CD4-positive, alpha-beta T cell treated with Interleukin-17A for 1 hour (primary cell): ENCODE data around the gene TET1.
"Not testable (repeated sequence)": the region's sequence is repeated elsewhere in the genome, so short reads cannot be mapped to it uniquely, and the experiment has no call there.

Experiments
- DNase-seq: peaks from one replicate; pipeline ENCODE4 v3.0.0-alpha.2; 2020

TET1 gene

DNA sequence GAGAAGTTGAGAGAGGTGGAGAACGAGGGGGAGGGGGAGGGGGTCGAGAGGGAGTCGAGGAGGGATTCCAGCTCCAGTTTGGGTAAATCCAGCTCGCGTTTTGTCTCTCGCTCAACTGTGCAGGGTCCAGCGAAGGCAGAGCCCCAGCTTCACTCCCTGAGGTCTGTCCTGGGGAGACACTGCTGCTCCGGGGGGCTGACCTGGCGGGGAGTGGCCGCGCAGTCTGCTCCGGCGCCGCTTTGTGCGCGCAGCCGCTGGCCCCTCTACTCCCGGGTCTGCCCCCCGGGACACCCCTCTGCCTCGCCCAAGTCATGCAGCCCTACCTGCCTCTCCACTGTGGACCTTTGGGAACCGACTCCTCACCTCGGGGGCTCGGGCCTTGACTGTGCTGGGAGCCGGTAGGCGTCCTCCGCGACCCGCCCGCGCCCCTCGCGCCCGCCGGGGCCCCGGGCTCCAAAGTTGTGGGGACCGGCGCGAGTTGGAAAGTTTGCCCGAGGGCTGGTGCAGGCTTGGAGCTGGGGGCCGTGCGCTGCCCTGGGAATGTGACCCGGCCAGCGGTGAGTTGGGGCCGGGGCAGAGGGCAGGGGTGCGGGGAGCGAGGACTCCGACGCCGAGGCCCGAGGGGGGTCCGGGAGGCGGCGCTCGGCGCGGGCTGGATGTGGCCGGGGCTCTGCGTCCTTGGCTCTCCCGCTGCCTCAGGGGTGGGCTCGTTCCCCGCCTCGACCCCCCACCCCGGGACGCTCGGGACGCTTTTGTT, at the start of gene TET1:
TSS of gene TET1 (plus strand) at position 152 of the 757 bp plus-strand sequence. CDS start 12,002 bp downstream, outside the sequence.
- DNase-seq: peak; percentile 17

DNA sequence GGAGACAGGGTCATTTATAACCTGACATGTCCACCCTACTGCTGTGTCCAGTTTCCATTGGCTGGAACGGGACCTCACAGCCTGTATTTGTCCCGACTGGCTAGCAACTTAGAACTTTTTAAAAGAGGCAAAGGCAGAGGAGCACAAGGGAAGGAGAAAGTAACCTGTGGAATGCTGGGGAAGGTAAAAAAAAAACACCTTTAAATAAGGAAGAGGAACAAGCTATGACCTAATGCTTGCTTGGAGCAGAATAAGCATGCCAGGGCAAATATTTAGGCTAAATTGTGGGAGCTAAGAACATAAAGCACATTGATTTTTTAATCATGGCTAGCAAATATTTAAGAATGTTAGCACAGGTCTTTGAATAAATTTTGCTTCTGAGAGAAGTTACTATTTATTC, 43.9 kb upstream of the TET1 start:
- not testable (repeated sequence) for DNase-seq

DNA sequence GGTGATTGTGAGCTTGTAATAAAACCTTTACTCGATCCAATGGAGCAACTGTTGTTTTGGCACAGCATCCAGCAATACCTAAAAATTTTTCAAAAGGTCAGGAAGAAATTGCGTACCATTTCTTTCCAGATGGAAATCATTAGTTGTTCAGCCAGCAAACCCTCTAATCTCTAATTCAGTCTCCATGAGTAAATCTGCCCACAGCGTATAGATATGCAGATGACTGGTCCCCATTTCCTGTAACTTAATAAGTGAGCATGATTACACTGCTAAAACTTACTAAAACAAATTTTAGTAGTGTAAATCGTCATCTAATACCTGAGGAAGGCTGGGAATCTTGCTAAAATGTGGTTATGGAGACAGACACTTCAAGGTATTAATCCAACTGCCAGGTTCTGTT, 43.4 kb upstream of the TET1 start:
- no peak for DNase-seq

DNA sequence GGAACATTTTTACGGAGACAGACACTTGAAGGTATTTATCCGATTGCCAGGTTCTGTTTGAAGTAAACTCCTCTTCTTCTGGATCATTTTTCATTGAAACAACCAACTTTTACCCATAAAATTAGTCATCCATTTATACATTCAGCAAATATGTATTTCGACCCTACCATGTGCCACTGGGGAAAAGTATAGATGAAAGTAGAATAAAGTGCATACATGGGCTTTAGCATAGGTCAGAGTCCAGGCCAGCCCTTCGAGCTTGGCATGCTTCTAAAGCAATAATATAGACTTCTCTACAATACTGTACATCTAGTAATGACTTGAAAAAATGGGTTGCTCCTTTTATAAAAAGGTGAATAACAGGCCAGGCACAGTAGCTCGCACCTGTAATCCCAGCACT, 42.9 kb upstream of the TET1 start:
- no peak for DNase-seq

DNA sequence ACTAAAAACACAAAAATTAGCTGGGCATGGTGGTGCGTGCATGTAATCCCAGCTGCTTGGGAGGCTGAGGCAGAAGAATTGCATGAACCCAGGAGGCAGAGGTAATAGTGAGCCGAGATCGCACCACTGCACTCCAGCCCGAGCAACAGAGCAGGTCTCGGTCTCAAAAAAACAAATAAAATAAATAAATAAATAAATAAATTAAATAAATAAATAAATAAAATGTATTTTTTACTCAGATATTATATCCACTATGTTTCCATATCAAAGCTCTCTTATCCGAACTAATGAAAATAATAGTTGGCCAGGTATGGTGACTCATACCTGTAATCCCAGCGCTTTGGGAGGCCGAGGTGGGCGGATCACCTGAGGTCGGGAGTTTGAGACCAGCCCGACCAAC, 41.5 kb upstream of the TET1 start:
- not testable (repeated sequence) for DNase-seq

DNA sequence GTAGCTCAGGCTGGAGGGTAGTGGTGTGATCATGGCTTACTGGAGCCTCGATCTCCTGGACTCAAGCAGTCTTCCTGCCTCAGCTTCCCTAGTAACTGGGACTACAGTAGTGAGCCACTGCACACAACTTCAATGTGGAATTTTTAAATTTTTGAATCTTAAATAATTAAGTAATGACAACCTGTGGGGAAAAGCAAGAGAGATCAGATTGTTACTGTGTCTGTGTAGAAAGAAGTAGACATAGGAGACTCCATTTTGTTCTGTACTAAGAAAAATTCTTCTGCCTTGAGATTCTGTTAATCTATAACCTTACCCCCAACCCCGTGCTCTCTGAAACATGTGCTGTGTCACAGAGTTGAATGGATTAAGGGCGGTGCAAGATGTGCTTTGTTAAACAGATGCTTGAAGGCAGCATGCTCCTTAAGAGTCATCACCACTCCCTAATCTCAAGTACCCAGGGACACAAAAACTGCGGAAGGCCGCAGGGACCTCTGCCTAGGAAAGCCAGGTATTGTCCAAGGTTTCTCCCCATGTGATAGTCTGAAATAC, 34.6 kb upstream of the TET1 start:
- DNase-seq: not testable (repeated sequence)

DNA sequence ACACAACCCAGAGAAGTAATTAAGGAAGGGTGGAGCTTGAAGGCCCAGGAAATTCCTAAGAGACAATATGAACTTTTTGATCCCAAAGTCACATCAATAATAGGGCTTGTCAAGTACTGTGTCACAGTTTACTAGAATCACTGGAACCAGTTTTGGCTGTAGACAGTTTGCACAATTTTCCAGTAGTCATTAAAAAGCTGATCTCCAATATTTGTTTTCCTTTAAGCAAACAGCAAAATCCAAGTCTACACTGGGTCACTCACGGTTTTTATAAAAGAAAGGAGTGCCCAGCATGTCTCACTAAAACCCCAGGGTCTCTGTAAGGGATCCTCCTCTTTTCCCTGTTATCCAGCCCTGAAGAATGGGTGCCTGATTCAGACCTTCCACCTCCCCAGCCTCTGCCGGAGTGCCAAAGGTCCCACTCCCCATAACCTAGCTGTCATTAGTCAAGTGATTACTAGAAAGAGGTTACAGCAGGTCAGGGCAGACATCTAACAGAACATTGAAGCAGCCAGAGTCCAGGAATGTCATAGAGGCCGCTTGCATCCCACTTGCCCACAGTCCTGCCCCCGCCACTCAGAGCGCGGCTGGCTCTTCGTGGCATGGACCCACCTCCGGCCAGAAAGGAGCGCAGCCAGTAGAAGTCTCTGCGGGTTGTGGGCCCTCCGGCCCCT, 33.4 kb upstream of the TET1 start:
- DNase-seq: no peak

DNA sequence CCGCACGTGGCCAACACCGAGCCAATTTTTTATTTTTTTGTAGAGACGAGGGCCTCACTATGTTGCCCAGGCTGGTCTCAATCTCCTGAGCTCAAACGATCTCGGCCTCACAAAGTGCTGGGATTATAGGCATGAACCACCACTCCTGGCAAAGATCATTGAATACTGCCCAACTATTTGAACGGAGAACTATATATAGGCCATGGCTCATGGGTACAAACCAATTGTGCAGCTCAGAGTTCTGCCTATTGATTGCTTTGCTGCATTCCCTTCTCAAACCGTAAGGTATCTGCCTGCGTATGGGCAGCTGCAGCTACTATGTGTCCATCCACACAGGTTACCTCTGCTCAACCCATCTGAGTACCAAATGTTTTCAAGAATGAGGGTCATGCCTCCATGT, 23.2 kb upstream of the TET1 start:
- no peak for DNase-seq

DNA sequence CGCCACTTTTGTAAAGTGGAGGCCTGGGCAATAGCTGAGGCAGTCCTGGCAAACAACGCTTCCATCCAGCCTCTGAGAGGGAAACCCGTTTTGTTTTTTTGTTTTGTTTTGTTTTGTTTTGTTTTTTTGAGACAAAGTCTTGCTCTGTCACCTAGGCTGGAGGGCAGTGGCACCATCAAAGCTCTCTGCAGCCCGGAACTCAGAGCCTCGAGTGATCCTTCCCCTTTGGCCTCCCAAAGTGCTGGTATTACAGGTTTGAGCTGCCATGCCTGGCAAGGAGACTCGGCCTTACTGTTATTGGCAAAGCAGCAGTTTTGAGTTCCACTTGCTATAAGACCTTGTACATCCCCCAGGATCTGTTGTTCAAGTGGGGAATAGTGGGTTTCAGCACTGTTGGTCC, 22.3 kb upstream of the TET1 start:
- DNase-seq: no peak

DNA sequence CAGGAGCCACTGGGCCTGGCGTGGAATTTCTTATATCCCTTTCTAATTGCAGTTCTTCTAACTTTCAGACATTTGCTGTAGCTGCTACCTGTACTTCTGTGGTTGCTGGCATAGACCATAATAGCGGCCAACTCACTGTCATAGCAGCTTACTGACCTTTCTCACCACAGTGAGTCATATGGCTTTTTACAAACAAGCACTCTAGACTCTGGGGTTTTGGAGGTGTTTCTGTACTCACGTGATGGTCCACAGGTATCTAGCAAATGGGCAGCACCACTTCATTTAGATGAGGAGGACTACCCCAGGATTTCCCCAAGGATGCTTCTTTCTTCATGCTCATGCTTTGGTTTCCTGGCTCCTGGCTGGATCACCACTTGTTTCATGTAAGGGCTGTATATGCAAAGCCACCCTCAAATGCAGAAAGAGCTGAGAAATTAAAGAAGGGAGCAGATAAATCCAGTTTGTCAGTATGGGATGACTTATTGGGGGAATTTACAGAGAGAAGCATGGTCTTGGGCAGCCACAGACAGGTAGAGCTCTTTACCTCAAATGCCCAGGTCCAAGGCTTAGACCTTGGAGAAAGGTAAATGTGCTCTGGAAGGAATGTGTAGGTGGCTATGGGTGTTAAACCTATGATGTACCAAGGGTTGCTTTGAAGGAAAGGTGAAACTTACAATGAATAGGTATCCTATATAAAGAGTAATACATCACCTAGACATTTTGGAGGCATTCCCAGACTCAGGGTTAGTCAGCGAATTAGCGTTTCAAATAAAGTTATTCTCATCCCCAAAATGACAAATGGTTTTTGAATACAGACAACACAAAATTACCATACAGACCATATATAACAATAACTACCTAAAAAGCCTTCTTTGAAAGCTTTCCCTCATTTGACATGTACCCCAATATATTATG, 16.9 kb upstream of the TET1 start:
- no peak for DNase-seq

DNA sequence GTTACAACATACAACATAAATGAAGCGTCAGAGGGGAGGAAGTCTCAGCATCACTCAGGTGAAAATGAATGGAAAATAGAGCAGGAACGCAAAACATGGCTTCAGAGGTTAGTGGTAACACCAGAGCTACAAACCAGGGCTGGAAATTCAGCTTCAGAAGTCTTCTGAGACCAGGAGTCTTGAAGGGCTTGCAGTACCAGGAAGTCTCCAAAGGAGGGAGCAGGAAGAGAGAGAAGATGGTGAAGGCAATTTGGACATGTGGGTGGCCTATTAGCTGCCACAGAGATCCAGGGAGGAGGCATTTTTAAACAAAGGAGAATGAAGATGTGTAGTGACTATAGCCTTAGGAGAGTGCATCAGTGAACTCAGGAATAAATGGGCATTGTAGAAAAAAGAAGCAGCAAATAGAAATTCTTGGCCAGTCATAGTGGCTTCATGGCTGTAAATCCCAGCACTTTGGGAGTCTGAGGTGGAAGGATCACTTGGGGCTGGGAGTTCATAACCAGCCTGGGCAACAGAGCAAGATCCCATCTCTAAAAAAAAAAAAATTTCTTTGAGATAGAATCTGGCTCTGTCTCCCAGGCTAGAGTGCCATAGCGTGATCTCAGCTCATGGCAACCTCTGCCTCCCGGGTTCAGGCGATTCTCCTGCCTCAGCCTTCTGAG, 9.3 kb upstream of the TET1 start:
- DNase-seq: peak; percentile 65

DNA sequence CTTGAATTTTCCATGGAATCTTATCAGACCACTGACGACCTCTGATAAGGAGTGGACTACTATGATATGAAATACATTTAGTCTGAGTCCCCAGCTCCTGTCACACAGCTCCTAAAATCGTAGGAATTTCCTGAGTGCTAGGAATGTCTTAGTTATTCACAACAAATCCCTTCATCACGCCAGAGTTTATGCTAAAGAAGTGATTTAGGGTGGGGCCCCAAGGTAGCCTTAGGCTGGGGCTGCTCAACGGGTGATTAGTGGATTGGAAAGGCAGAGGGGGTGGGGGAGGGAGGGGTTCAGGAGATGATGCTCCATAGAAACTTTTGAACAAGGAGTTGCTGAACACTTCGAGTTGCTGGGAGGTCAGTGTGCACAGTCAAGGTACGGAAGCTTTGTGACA, 7.0 kb upstream of the TET1 start:
- DNase-seq: no peak

DNA sequence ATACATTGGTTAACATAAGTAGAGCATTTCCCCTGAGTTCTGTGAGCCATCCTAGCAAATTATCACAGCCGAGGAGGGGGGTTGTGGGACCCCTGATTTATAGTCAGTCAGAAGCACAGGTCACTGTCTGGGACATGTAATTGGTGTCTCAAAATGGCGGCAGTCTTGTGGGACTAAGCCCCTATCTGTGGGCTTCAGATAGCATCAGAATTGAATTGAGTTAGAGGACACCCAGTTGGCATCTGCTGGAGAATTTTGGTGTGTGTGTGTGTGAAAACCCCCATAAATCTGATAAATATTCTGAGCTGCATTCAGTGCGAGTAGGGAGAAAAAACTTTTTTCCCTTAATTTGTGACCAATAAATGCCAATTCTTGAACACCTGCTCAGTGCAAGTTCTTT, 6.5 kb upstream of the TET1 start:
- no peak for DNase-seq

DNA sequence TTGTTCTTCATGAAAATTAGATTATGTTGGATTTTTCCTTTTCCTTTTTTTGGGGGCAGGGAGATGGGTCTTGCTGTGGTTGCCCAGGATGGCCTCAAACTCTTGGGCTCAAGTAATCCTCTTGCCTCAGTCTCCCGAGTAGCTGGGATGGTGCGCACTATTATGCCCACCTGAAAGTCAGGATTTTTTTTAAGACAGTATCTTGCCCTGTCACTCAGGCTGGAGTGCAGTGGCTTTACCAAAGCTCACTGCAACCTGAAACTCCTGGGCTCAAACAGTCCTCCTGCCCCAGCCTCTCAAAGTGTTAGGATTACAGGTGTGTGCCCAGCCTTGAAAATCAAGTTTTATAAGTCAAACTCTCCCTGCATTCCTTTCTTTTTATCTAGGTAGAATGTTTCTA, 1.7 kb upstream of the TET1 start:
- no peak for DNase-seq

DNA sequence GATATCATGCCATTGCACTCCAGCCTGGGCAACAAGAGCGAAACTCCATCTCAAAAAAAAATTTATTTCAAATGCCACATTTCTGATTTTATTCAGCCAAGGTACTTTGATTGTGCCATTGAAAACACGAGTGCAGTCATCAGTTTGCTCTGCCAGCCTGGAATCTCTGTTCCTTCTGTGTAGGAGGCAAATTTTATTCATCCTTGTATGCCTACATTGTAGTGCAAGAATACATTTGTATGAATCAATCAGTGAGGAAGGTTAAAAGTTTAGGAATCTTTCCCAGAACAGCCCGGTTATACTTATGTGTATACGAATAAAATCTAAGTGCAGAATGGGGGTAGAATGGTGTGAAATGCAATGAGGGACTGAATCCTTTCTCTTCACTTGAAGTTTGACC, 886 bp upstream of the TET1 start:
- DNase-seq: no peak

DNA sequence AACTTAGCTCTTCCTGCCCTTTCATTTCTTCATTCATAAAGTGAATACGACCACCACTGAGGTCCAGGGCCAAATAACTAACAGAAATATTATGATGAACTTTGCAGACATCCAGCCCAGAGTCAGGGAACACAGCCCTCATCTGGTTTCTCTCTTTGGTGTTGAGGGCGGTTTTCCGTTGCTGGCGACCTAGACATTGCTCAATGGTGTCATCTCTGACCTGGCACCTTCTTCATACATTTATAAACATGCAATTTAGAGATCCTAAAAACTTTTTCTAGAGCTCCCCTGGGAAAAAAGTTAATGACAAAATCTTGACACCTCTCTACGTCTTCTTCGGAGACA, 324 bp upstream of the TET1 start:
- DNase-seq: peak; percentile 5

DNA sequence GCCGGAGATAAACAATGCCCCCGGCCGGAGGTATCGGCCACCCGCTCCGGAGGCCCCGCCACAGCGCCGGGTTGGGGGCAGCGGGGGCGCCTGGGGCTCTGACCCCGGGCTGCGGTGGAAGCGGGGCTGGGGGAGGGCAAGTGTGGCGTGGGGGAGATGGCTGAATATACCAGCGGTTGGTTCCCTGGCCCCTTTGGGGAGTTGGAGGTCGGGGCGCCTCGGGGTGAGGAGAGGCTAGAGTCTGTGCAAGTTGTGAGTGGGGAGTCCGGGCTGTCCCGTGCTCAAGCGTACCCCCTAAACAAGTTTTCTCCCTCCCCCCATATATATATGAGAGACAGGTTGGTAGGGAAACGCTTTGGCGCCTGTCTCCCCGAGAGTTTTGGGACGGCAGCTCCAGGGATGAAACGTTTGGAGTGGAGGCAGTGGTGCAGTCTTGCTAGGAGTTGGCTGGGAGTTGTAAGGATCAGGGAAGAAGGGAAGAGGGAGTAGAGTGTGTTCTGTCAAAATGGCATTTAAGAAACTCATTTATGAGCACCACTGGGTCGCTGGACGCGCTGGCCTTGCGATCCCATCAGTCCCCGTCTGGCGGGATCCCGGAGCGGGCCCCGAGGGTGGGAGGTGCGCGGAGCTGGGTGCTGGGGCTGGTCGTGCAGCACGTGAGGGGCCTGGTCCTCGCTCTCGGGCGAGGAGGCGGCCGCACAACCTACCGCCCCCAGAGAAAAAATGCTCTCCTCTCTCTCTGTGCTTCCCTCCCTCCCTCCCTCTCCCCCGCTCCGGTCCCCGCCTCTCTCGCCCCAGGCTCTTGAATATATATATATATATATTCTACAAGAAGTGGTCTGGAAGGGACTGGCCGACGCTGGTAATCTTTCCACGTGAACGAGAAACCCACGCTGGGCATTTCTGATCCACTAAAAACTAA, 1.1 kb downstream of the TET1 start:
- DNase-seq: no peak

DNA sequence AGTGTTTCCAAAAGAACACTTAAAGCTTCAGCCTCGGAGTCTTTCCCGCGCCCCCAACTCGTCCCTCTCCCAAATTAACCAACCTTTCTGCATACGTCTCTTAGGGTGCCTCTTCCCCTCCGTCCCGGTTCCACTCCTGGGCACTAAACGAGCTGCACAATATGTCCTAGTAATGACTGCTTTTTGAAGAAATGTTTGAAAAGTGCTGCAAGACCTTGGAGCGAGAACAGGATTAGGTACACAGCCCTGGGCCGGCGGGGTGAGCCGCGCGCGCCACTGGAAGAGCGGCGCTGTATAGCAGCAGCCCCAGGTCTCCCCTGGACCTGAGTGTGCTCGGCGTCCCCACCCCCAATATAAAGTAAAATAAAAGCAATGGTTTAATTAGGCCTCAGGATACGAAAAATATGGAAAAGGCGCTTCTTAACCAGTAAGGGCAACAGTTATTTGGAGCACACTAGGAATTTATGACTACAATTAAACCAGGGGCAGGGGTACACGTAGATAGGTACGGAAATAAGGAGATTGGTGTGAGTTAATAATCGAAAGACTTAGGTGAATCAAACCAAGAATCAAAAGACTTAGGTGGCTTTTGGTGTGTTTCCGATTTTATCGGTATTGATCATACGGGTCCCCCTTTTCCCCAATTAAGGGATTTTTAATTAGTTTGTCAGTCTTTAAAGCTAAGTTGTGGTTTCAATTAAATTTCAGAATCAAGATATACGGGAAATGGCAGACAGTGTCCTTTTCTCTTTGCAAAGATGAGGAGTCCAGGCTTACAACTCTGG, 1.9 kb downstream of the TET1 start:
- DNase-seq: no peak

DNA sequence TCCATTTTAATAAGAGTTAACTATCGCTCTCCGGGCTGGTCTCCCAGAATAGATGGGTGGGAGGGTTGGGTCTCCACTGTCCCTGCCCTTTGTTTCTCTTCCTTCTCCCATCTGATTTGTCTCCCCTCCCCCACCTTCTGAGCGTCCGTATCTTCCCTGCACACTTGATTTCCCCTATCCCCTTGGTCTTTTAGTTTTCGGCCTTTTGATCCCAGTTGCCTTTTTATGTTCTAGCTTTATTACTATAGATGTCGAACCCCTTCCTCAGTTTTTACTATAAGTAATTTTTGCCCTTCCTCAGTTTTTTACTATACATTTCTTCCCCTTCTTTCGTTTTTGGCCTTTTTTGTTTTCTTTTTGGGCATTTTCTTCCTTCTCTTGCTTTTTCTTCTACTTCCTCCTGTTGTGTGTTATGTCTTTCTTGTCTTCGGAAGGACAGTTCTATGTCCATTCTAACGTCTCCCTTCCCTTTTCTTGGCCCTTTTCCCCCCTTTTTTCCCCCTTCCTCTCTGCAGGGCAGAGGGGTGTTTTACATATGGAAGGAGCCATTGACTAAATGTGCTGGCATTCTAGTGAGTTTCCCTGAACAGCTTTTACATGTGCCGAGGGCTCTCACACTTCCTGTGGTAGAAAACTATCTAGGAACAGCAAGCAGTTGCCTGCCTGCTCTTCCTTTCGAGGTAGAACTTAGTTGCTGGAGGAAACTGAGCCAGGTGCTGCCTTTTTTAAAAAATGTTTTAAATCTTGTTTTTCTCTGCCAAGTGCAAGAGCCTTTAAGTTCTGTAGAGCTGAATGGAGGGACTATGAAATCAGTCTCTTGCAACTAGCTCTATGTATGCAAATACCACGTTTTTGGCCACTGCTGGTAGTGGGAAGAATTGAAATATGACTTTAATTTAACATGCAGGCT, 2.8 kb downstream of the TET1 start:
- no peak for DNase-seq

DNA sequence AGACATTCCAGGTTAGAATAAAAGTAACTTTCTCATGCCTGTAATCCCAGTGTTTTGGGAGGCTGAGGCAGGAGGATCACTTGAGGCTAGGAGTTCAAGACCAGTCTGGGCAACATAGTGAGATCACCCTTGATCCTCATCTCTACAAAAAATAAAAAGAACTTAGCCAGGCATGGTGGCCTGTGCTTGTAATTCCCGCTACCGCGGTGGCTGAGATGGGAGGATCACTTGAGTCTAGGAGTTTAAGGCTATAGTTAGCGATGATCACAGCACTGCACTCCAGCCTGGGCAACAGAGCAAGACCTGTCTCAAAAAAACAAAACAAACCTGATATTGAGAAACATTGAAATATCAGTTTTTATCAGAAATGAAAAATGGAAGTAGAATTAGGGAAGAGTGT, 4.6 kb downstream of the TET1 start:
- no peak for DNase-seq
